H1 (cell line): ENCODE data around the gene PDE4D. TPM values are rescaled to one million over a fixed set of nuclear protein-coding genes. Genes with fewer than 3 reads are reported as not detected.

Experiments
- CTCF ChIA-PET: fragments of 300-600 bp; sonication (Branson Sonifier 250); formaldehyde crosslinking; loops from one replicate; lab custom pipeline; 2021; ENCODE audit not compliant: partially characterized antibody; lab: Charles Lee
- POLR2A ChIA-PET: fragments of 300-600 bp; sonication (Branson Sonifier 250); formaldehyde crosslinking; loops from one replicate; lab custom pipeline; 2021; ENCODE audit warnings: inconsistent platforms; ENCODE audit not compliant: partially characterized antibody; lab: Charles Lee
- DNase-seq, 2 experiments: peaks; one replicate each; pipeline versions ENCODE4 v3.0.0 to v3.0.0-alpha.2; 2010 to 2022; ENCODE audit warnings: low spot score in 2 of 2, low read depth in 1 of 2, mixed read lengths in 1 of 2
- FAIRE-seq: peaks from 2 replicates; lab custom pipeline; 2011; peaks lifted over from hg19 to GRCh38; lab: Jason Lieb, UNC
- H2AFZ ChIP-seq: 2 replicates; pipeline ENCODE4 v1.8.1; 2012; ENCODE audit warnings: low read length, inconsistent platforms
- H2AK5ac ChIP-seq: 2 replicates; pipeline ENCODE4 v1.6.1; 2013; ENCODE audit warnings: low read depth, low read length
- H2BK120ac ChIP-seq: replicated peaks from 2 replicates; pipeline ENCODE3; 2013; ENCODE audit warnings: low read depth, low read length, inconsistent platforms
- H2BK12ac ChIP-seq: 2 replicates; pipeline ENCODE4 v1.6.1; 2013; ENCODE audit warnings: low read depth, low read length
- H2BK15ac ChIP-seq: 2 replicates; pipeline ENCODE4 v1.6.1; 2013; ENCODE audit warnings: low read length
- H2BK20ac ChIP-seq: 2 replicates; pipeline ENCODE4 v1.6.1; 2013; ENCODE audit warnings: low read length
- H2BK5ac ChIP-seq: 2 replicates; pipeline ENCODE4 v1.6.1; 2013; ENCODE audit warnings: low read depth, low read length
- H3K14ac ChIP-seq: 2 replicates; pipeline ENCODE4 v1.6.1; 2013; ENCODE audit warnings: inconsistent platforms; ENCODE audit not compliant: insufficient read length
- H3K18ac ChIP-seq: 2 replicates; pipeline ENCODE4 v1.6.1; 2013; ENCODE audit warnings: low read length; ENCODE audit errors: extremely low read depth
- H3K23ac ChIP-seq: 2 replicates; pipeline ENCODE4 v1.6.1; 2013; ENCODE audit warnings: inconsistent platforms; ENCODE audit not compliant: insufficient read length
- H3K23me2 ChIP-seq: 2 replicates; pipeline ENCODE4 v1.6.1; 2013; ENCODE audit warnings: low read depth, low read length
- H3K27ac ChIP-seq: 2 replicates; pipeline ENCODE4 v1.6.1; 2011; ENCODE audit warnings: low read depth, low read length, inconsistent platforms
- H3K27me3 ChIP-seq, 4 experiments: replicated peaks in 1 of 4; 1 replicate in 1 of 4; 2 replicates in 3 of 4; pipeline versions ENCODE4 v1.6.1 to v1.8.1; 2011 to 2013; ENCODE audit warnings: low read length in 3 of 4, mild to moderate bottlenecking in 3 of 4, inconsistent platforms in 2 of 4, mixed read lengths in 2 of 4, moderate library complexity in 1 of 4; ENCODE audit not compliant: control insufficient read depth in 3 of 4, insufficient read depth in 3 of 4; ENCODE audit errors: extremely low read depth in 1 of 4
- H3K36me3 ChIP-seq, 4 experiments: 2 replicates each; pipeline versions ENCODE4 v1.6.1 to v1.8.1; 2011 to 2013; ENCODE audit warnings: mild to moderate bottlenecking in 4 of 4, low read length in 3 of 4, moderate library complexity in 2 of 4, control low read depth in 1 of 4, inconsistent platforms in 1 of 4; ENCODE audit not compliant: insufficient read depth in 4 of 4, control insufficient read depth in 2 of 4
- H3K4ac ChIP-seq: replicated peaks from 2 replicates; pipeline ENCODE3; 2013; ENCODE audit warnings: low read length, low read depth, mixed read lengths, inconsistent platforms; ENCODE audit not compliant: insufficient read length
- H3K4me1 ChIP-seq, 4 experiments: replicated peaks in 1 of 4; 1 replicate in 1 of 4; 2 replicates in 3 of 4; pipeline versions ENCODE4 v1.6.1 to v1.8.1; 2011 to 2013; ENCODE audit warnings: low read length in 3 of 4, inconsistent platforms in 2 of 4, mixed read lengths in 1 of 4; ENCODE audit not compliant: insufficient read depth in 4 of 4, control insufficient read depth in 3 of 4
- H3K4me2 ChIP-seq, 2 experiments: 2 replicates each; pipeline versions ENCODE4 v1.6.1 to v1.8.1; 2011 to 2013; ENCODE audit warnings: low read depth in 2 of 2, low read length in 2 of 2, control low read depth in 1 of 2, inconsistent platforms in 1 of 2, mild to moderate bottlenecking in 1 of 2; ENCODE audit not compliant: insufficient read depth in 1 of 2
- H3K4me3 ChIP-seq, 4 experiments: fragments of 200-600, 300-600 bp in 1 of 4; sonication (generic), shearing (Covaris generic), sonication (Bioruptor Twin) in 1 of 4; 2 replicates each; pipeline versions ENCODE4 v1.5.1 to v1.8.1; 2011 to 2016; ENCODE audit warnings: low read length in 4 of 4, low read depth in 3 of 4, control low read depth in 2 of 4, inconsistent platforms in 2 of 4, mild to moderate bottlenecking in 2 of 4, mixed read lengths in 1 of 4, moderate library complexity in 1 of 4; ENCODE audit not compliant: insufficient read depth in 2 of 4; ENCODE audit errors: extremely low read depth in 1 of 4
- H3K56ac ChIP-seq: replicated peaks from 2 replicates; pipeline ENCODE3; 2013; ENCODE audit warnings: low read depth, mild to moderate bottlenecking, mixed read lengths, low read length, inconsistent platforms; ENCODE audit not compliant: insufficient read length
- H3K79me1 ChIP-seq: 2 replicates; pipeline ENCODE4 v1.6.1; 2013; ENCODE audit warnings: low read depth, low read length, control low read depth
- H3K79me2 ChIP-seq, 2 experiments: 2 replicates each; pipeline versions ENCODE4 v1.6.1 to v1.8.1; 2012 to 2013; ENCODE audit warnings: low read length in 2 of 2, mild to moderate bottlenecking in 2 of 2, inconsistent platforms in 1 of 2; ENCODE audit not compliant: insufficient read depth in 2 of 2, control insufficient read depth in 1 of 2
- H3K9ac ChIP-seq, 4 experiments: replicated peaks in 1 of 4; 1 replicate in 1 of 4; 2 replicates in 3 of 4; pipeline versions ENCODE4 v1.6.1 to v1.8.1; 2011 to 2013; ENCODE audit warnings: low read depth in 3 of 4, low read length in 3 of 4, control low read depth in 2 of 4, mild to moderate bottlenecking in 2 of 4, moderate library complexity in 2 of 4, inconsistent platforms in 1 of 4; ENCODE audit errors: extremely low read depth in 1 of 4
- H3K9me3 ChIP-seq, 2 experiments: 2 replicates each; pipeline versions ENCODE4 v1.6.1 to v1.8.1; 2012 to 2013; ENCODE audit warnings: mild to moderate bottlenecking in 2 of 2, moderate library complexity in 2 of 2, control low read depth in 1 of 2, inconsistent platforms in 1 of 2, low read depth in 1 of 2, low read length in 1 of 2, mixed read lengths in 1 of 2; ENCODE audit not compliant: insufficient read depth in 2 of 2
- H4K20me1 ChIP-seq, 2 experiments: replicated peaks in 1 of 2; 2 replicates each; pipeline versions ENCODE3 to v1.8.1; 2011 to 2013; ENCODE audit warnings: inconsistent platforms in 2 of 2, low read length in 2 of 2, mild to moderate bottlenecking in 1 of 2; ENCODE audit not compliant: insufficient read depth in 2 of 2, control insufficient read depth in 1 of 2
- H4K5ac ChIP-seq: 2 replicates; pipeline ENCODE4 v1.6.1; 2013; ENCODE audit warnings: low read length, low read depth, mixed read lengths, inconsistent platforms; ENCODE audit not compliant: insufficient read length
- H4K8ac ChIP-seq: 2 replicates; pipeline ENCODE4 v1.8.0; 2013; ENCODE audit warnings: mild to moderate bottlenecking, moderate library complexity, low read length, inconsistent platforms; ENCODE audit not compliant: insufficient read depth; ENCODE audit errors: extremely low read depth
- H4K91ac ChIP-seq: replicated peaks from 2 replicates; pipeline ENCODE3; 2013; ENCODE audit warnings: low read length, mixed read lengths, inconsistent platforms; ENCODE audit not compliant: insufficient read length
- CBX8 ChIP-seq: fragments of 300-800, 300-1000 bp; sonication (generic); IDR thresholded peaks from 2 replicates; pipeline ENCODE4 v1.7.1; 2016; ENCODE audit warnings: low read depth, low read length, borderline replicate concordance
- NANOG ChIP-seq: IDR thresholded peaks from 2 replicates; pipeline ENCODE4 v1.6.1; 2011; ENCODE audit warnings: low read length, low read depth, mild to moderate bottlenecking, inconsistent platforms; ENCODE audit not compliant: insufficient read depth, poor library complexity, severe bottlenecking
- SUZ12 ChIP-seq: fragments of 200-600 bp; sonication (generic); IDR thresholded peaks from 2 replicates; pipeline ENCODE4 v1.6.1; 2012; ENCODE audit warnings: mild to moderate bottlenecking, inconsistent platforms, low read length, moderate library complexity, mixed read lengths
- WGBS, 2 experiments: shearing (Covaris generic) in 1 of 2; methylation state at CpG; one replicate each; pipeline versions ENCODE4 v1.1.6 to v1.1.7; 2013 to 2015; ENCODE audit warnings: low lambda C conversion rate in 2 of 2, mixed read lengths in 2 of 2, inconsistent platforms in 1 of 2, low coverage in 1 of 2, missing lambda C conversion rate in 1 of 2; ENCODE audit not compliant: insufficient replicate concordance in 2 of 2, insufficient coverage in 1 of 2, insufficient read length in 1 of 2; ENCODE audit errors: extremely low coverage in 1 of 2, missing lambda C conversion rate in 1 of 2; 5-methylcytosine and 5-hydroxymethylcytosine counted together
- polyA plus RNA-seq, 7 experiments: library from polyadenylated mRNA; depleted of rRNA in 3 of 7; stranded (reverse) in 5 of 7; unstranded in 2 of 7; fragments of >200 nt in 5 of 7; fragments of 200-250 nt in 2 of 7; gene quantifications; 1 replicate in 5 of 7; 2 replicates in 1 of 7; 4 replicates in 1 of 7; pipeline versions ENCODE4 v1.2.1 to v1.2.3, GENCODE V29; 2011 to 2013; ENCODE audit warnings: missing spikeins in 2 of 7, mixed read lengths in 2 of 7
- total RNA-seq: library from RNA; stranded (reverse); fragmentation: NEBNext Ultra II Directional; extraction: Animal tissue kit (Norgen Biotek cat#: 25700); gene quantifications from 2 replicates; pipeline ENCODE4 v1.2.1, GENCODE V29; 2021

PDE4D gene
- total and polyA plus RNA-seq, 2 of the 8 experiments (the other 6 are each of a cell fraction or from before 2014, with no cell fraction given) = 2.3 to 3.7 TPM

DNA sequence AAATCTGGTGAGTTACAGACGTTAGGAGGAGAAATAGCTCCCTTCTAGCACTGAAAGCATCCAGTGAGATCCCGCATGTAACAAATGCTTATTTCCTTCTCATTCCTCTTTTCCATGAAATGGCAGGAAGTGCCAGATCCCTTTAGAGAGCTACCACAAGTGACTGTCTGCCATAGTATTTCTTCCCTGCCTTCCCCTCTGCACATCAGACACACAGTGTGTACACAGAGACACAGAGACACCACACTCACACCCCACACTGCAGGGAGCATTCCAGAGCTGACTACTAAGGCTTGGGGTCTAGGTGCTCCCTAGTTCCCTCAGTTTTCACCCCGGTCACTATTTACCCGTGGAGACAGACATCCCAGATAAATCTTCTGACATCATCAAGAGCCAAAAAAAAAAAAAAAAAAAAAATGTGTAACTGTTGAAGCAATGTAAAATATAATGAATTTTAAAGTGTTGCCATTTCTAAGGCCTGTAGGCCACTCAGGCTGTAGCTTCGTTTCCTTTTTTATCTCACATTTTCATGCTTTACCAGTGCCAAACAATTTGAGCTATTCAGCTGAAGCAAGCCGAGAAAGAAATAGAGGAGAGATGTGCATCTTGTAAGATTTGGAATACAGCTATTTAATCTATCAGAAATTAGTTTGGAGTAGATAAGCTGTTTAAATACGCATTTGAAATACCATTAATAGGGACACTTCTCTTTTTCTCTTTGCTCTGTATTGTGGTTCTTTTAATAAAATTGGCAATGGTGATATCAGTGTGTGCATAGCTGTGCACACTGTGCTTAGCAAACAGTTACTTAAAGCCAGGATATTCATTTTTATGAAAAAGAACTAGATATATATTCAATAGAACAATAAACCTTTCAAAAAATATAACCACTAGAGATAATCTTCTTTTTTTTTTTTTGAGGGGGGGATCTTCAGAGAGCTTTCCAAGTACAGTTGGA lies 405.5 kb downstream of the PDE4D start:
- H4K8ac ChIP-seq = no peak overlapping the region
- H2BK5ac ChIP-seq = no peak overlapping the region
- H2AK5ac ChIP-seq = no peak overlapping the region
- H3K23me2 ChIP-seq = no peaks in the 10 kb centered on the region
- H3K36me3 ChIP-seq = no peaks in the 10 kb centered on the region
- FAIRE-seq (no peak), DNase-seq (no peak)
- no peak overlapping the region for H3K18ac ChIP-seq
- H3K4ac ChIP-seq = no peak overlapping the region
- no peak overlapping the region for H2BK15ac ChIP-seq
- no peak overlapping the region for H4K5ac ChIP-seq
- CTCF ChIA-PET = interaction anchor here (0.6 to 2.4 kb wide), 17 partner anchors 9 to 908 kb away, joined by 3 to 21 read pairs (median 3); no protein-coding TSS in a partner anchor
- peak overlapping the region; percentile 90 for H2AFZ ChIP-seq
- H3K56ac ChIP-seq = no peak overlapping the region
- 76% methylated on average over 7 of the region's 7 CpGs; no CpG with 5 or more reads in 1 of the 2 experiments for WGBS, 2 experiments
- H3K14ac ChIP-seq = no peak overlapping the region
- no peak overlapping the region for H3K23ac ChIP-seq
- H2BK120ac ChIP-seq = no peak overlapping the region
- no peaks in the 10 kb centered on the region for H4K20me1 ChIP-seq
- H2BK12ac ChIP-seq = peak overlapping the region; percentile 91
- no peak overlapping the region for H3K27ac ChIP-seq
- no peak overlapping the region for H3K9ac ChIP-seq
- no peaks in the 10 kb centered on the region for H3K79me1 ChIP-seq
- no peaks in the 10 kb centered on the region for H3K79me2 ChIP-seq
- H2BK20ac ChIP-seq = peak overlapping the region; percentile 88; the same call in 1 of the 2 replicates
- no peak overlapping the region for H3K4me3 ChIP-seq
- POLR2A ChIA-PET = interaction anchor here (0.7 kb wide), 1 partner anchor 172 kb away, joined by 3 read pairs; no protein-coding TSS in a partner anchor
- H3K27me3 ChIP-seq = no peaks in the 10 kb centered on the region
- H4K91ac ChIP-seq = no peak overlapping the region
- H3K4me2 ChIP-seq = no peak overlapping the region
- no peaks in the 10 kb centered on the region for H3K9me3 ChIP-seq
- H3K4me1 ChIP-seq = peaks cover 0 to 5% (median 0%) of the 10 kb centered on the region in 4 experiments; a peak in 2 of 7 replicates
- no peak for TF ChIP-seq CBX8
- no peak for TF ChIP-seq SUZ12
- TF ChIP-seq NANOG = no peak
